ENCODE results near the gene CHD6.

The CHD6 gene

GRCh38 chr20:41643504-41643938, 25.3 kb upstream of the CHD6 start:
- Histone ChIP-seq H3K36me3 (ENCODE audit: control insufficient read depth, insufficient read depth, low read length) (no peaks in the 10 kb centered on the region), H3K27ac (peak overlapping the region; percentile 29), H3K9me3 (ENCODE audit: control insufficient read depth, low read length) (no peaks in the 10 kb centered on the region), H3K4me3 (ENCODE audit: low read depth, low read length) (no peak overlapping the region), H3K9ac (no peak overlapping the region), H3K4me1 (peaks cover 11% of the 10 kb centered on the region), H3K79me2 (no peaks in the 10 kb centered on the region), H3K4me2 (ENCODE audit: low read length) (no peak overlapping the region), H3K27me3 (ENCODE audit: control insufficient read depth, insufficient read depth, low read length) (no peaks in the 10 kb centered on the region), H2AFZ (peak overlapping the region; percentile 65)
- TF ChIP-seq, protein P1, sequence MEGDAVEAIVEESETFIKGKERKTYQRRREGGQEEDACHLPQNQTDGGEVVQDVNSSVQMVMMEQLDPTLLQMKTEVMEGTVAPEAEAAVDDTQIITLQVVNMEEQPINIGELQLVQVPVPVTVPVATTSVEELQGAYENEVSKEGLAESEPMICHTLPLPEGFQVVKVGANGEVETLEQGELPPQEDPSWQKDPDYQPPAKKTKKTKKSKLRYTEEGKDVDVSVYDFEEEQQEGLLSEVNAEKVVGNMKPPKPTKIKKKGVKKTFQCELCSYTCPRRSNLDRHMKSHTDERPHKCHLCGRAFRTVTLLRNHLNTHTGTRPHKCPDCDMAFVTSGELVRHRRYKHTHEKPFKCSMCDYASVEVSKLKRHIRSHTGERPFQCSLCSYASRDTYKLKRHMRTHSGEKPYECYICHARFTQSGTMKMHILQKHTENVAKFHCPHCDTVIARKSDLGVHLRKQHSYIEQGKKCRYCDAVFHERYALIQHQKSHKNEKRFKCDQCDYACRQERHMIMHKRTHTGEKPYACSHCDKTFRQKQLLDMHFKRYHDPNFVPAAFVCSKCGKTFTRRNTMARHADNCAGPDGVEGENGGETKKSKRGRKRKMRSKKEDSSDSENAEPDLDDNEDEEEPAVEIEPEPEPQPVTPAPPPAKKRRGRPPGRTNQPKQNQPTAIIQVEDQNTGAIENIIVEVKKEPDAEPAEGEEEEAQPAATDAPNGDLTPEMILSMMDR (IDR thresholded peaks at IDR 0.05), result no peak

GRCh38 chr20:41639630-41640029, 21.5 kb upstream of the CHD6 start:
- Histone ChIP-seq H3K4me2 (ENCODE audit: low read length) (no peak overlapping the region), H3K4me1 (peaks cover 11% of the 10 kb centered on the region), H3K36me3 (ENCODE audit: control insufficient read depth, insufficient read depth, low read length) (no peaks in the 10 kb centered on the region), H3K79me2 (no peaks in the 10 kb centered on the region), H3K9me3 (ENCODE audit: control insufficient read depth, low read length) (no peaks in the 10 kb centered on the region), H3K27me3 (ENCODE audit: control insufficient read depth, insufficient read depth, low read length) (no peaks in the 10 kb centered on the region), H3K27ac (no peak overlapping the region), H3K4me3 (ENCODE audit: low read depth, low read length) (no peak overlapping the region), H3K9ac (no peak overlapping the region), H2AFZ (no peak overlapping the region)
- TF ChIP-seq, protein P1 (IDR thresholded peaks at IDR 0.05), result no peak

DNA sequence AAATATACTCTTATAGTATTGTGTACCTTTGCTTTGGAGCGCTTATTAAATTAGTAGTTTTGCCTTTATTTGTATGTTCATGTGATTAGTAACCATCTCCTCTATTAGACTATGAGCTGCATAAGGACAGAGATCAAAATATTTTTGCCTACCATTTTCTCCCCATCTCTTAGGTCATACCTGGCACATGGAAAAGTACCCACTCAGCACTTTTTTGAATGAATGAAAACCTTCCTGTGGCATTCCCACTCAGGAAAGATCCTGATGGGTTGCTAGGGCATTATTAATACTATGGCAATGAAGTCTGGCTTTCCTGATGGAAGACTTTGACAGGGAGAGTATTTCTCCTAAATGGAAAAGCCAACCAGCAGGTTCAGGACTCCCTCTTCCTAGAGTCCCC, 20.3 kb upstream of the CHD6 start:
- Histone ChIP-seq H3K36me3 (ENCODE audit: control insufficient read depth, insufficient read depth, low read length) (no peaks in the 10 kb centered on the region), H3K4me3 (ENCODE audit: low read depth, low read length) (no peak overlapping the region), H3K4me1 (peaks cover 3% of the 10 kb centered on the region), H3K4me2 (ENCODE audit: low read length) (no peak overlapping the region), H3K9ac (no peak overlapping the region), H3K9me3 (ENCODE audit: control insufficient read depth, low read length) (no peaks in the 10 kb centered on the region), H3K27me3 (ENCODE audit: control insufficient read depth, insufficient read depth, low read length) (no peaks in the 10 kb centered on the region), H2AFZ (no peak overlapping the region), H3K27ac (no peak overlapping the region), H3K79me2 (no peaks in the 10 kb centered on the region)
- TF ChIP-seq, protein P1 (IDR thresholded peaks at IDR 0.05), result no peak

- Histone ChIP-seq H3K9ac (no peak overlapping the region), H2AFZ (no peak overlapping the region), H3K27me3 (ENCODE audit: control insufficient read depth, insufficient read depth, low read length) (no peaks in the 10 kb centered on the region), H3K4me2 (ENCODE audit: low read length) (no peak overlapping the region), H3K4me1 (no peaks in the 10 kb centered on the region), H3K4me3 (ENCODE audit: low read depth, low read length) (no peak overlapping the region), H3K9me3 (ENCODE audit: control insufficient read depth, low read length) (no peaks in the 10 kb centered on the region), H3K36me3 (ENCODE audit: control insufficient read depth, insufficient read depth, low read length) (no peaks in the 10 kb centered on the region), H3K79me2 (no peaks in the 10 kb centered on the region), H3K27ac (no peak overlapping the region)
- TF ChIP-seq, protein P1 (IDR thresholded peaks at IDR 0.05), result no peak
These were observed 17.0 kb upstream of the CHD6 start for GRCh38 chr20:41635158-41635557.

DNA sequence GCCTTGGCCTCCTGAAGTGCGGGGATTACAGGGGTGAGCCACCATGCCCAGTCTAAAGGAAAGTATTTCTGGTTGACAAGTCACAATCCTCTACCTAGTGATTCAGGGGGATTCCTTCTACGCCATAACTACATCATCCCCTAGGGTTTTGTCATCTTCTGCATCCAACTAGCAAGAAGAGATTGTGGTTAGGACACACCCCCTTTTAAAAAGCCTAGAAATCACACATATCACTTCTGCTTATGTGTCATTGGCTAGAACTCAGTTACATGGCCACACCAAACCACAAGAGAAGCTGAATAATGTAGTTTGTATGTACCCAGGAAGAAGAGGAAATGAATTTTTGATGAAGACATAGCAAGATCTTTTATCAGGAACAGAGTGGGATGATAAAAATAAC, 14.7 kb upstream of the CHD6 start:
- H3K9ac ChIP-seq, result no peak overlapping the region
- H3K27me3 ChIP-seq (ENCODE audit: control insufficient read depth, insufficient read depth, low read length), result no peaks in the 10 kb centered on the region
- H3K4me3 ChIP-seq (ENCODE audit: low read depth, low read length), result no peak overlapping the region
- no peaks in the 10 kb centered on the region for H3K79me2 ChIP-seq
- H2AFZ ChIP-seq, result no peak overlapping the region
- no peaks in the 10 kb centered on the region for H3K4me1 ChIP-seq
- no peak overlapping the region for H3K4me2 ChIP-seq (ENCODE audit: low read length)
- TF ChIP-seq, protein P1 (IDR thresholded peaks at IDR 0.05), result no peak
- no peak overlapping the region for H3K27ac ChIP-seq
- no peaks in the 10 kb centered on the region for H3K9me3 ChIP-seq (ENCODE audit: control insufficient read depth, low read length)
- no peaks in the 10 kb centered on the region for H3K36me3 ChIP-seq (ENCODE audit: control insufficient read depth, insufficient read depth, low read length)

All from parathyroid adenoma (tissue), 2 donors.